CD4-positive, alpha-beta T cell treated with Interleukin-12 subunit alpha and Interleukin-12 subunit beta, for 1 hour (primary cell): Measurements from ENCODE around the gene RNF152.

ENCODE experiments used
- DNase-seq: peaks from one replicate; pipeline ENCODE4 v3.0.0-alpha.2; 2020

RNF152 gene

DNA sequence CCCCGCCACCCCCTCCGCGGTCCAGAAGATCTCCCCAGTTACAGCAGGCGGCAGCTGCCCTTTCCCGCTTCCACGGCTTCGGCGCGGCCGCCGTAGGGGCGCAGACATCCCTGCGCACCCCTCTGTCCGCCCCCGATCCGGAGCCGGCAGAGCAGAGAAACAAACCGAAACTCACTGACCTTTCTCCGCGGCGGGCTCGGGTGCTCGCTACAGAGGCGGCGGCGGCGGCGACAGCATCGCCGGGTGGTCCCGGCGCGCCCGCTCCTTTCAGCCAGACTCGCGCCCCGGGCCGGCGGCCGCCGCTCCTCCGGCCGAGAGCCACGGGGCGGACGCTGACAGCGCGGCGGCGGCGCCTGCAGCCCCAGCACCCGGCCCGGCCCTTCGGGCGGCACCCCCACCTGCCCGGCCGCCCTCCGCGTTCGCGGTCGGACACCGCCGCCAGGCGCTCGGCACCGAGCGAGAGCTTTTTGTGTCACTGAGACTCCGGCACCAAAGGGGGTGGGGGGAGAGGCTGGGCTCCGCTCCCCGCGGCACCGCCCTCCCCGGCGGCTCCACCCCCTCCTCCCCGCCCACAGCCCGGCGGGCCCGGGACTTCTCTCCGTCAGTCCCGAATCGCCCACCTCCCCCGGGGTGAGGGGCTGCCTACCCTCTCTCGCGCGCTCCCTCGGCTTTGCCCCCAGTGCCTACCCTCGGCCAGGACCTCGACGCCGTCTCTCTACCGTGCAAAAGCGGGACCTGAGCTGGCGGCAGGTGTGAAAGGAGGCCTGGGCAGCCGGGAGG lies 1.4 kb upstream of the RNF152 start:
- DNase-seq = peak; percentile 74

DNA sequence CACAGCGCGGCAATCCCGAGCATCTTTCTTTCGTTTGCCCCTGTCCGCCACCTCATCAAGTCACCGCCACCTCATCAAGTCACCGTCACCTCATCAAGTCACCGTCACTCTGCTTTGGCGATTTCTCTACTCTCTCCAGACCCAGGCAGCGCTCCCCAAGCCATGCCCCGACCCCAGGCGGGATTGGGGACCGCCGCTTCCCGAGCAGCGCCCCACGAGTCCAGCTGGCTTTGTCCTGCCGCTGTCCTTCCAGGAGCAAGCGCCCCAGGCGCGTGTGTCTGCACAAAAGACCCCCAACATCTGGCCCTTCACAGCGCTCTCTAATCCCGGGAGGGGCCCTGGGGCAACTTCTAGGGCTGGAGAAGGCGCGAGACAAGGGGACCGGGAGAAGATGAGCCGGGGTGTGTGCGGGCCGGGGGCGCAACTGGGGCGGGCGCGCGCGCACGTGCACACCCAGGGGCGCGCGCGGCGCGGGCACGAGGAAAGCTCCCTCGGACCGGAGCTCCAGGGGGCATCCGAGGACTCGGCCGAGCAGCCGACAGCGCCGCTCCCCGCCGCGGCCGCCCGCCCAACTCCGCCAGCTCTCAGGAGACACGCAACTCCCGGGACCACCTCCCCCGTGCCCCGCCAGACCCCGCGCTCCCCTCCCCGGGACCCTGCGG lies 633 bp upstream of the RNF152 start:
- DNase-seq = peak; percentile 14

DNA sequence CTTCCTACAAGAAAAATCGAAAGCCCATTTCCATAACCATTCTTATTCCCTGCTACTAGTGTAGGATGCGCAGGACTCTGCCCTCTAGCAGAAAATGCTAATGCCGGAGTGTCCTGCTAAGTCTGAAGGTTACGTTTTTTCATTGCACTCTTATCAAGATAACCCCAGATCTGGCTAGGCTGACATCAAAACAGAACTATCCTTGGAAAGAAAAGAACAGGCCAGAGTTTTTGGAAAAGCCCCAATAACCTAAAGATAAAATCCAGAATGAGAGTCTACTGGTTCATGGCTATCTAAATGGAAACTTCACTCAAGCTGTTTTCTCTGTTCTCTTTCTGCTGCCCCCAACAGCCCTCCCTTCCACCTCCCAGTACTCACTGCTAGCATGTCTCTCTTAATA lies 913 bp downstream of the RNF152 start:
- no peak for DNase-seq

DNA sequence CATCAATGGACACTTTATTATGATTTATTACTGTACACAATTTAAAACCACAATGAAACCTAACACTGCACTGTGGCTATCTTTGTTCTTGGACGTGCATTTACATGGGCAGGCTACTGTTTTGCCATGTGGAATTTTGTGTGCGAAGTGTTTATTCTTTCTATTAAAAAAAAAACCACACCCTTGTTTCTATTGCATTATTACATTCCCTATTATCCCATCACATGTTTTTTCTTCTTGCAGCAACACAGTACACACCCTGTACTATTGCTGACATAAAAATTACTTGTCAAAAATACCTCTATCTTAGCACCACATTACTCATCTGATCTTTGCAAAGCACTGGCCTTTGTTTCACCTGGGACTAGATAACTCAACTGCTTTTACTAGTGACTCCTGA lies 1.5 kb downstream of the RNF152 start:
- no peak for DNase-seq

DNA sequence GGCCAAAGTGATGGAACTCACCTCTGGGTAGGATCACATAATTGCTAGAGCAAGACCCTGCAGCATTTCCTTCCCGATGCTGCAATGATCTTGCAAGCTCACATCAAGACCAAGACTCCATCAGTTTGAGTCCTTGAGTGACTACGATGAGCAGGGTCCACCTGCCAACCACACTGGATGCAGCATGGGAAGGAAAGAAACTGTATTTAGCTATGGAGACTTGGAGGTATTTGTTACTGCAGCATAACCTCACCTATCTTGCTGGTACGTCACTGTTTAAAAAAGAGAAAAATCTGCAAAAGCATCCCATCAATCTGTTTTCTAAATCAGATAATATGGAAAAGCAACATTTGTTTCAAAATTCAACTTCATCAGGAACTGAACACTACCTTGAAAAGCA lies 2.5 kb downstream of the RNF152 start:
- DNase-seq = no peak

DNA sequence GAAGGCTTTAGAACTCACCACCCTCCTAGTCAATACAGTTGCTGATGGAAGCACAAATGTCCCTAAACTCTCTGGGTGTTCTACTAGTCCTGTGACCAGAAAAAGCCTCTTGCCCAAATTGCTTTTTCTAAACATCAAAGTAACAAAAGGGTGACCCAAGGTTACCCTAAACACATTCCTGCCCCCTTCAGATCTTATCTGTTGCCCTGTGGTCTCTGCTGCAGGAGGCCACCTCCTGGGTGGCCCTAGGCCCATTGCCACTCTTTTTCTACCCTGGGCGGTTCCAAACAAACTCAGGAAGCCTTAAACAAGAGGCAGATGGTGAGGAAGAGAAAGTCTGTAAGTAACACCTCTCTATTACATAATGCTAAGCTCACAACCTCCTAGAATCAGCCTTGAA lies 3.3 kb downstream of the RNF152 start:
- DNase-seq = no peak

DNA sequence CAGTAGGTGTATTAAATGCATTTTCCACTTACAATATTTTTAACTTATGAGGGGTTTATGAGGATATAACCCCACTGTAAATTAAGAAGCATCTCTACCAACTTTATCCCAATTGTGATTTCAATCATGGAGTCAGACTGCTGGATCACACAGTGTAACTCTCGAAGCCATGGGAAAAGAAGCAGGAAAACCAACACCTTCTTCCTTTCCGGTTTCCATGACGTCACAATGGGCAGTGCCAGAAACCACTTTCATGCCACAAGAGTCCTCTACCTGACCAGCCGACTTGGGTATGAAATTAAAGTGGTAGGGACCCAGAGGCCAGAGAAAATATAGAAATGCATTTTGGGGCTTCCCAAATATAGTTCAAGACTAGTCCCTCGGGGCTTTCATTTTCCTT lies 4.2 kb downstream of the RNF152 start:
- DNase-seq = no peak

DNA sequence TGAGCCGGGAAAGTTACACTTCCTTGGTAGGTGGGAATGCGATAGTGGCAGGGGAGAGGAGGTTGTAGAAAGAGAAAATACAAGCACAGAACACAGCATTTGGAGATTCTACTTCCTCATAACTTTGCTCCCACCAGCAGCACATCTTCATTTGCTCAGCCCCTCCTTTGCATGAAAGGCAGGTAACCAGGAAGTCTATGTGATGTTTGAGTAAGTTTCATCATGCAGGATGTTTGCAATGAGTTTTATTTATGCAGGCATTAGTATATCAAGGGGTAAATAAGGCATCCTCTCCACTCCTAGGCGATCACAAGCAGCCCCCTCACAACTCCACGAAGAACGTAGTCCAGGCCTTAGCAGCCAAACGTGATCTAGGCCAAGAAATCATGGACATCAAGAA lies 5.0 kb downstream of the RNF152 start:
- no peak for DNase-seq

DNA sequence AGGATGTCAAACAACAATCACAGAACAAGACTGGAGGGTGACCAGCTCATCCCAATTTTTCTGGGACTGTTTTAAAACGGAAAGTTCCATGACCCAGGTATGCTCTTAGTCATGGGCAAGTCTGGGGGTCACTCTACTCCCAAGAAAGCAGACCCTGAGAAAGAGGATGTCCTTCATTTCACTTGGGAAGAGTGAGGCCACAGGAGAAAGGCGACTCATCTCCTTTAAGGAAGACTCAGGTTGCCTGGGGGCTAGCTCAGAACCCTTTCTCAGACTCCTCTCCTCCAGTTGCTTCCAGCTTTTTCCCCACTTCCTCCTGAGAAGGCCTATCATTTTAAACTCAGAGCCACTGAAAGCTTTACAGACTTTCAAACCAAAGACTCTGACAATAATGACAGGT lies 9.3 kb downstream of the RNF152 start:
- DNase-seq = no peak

DNA sequence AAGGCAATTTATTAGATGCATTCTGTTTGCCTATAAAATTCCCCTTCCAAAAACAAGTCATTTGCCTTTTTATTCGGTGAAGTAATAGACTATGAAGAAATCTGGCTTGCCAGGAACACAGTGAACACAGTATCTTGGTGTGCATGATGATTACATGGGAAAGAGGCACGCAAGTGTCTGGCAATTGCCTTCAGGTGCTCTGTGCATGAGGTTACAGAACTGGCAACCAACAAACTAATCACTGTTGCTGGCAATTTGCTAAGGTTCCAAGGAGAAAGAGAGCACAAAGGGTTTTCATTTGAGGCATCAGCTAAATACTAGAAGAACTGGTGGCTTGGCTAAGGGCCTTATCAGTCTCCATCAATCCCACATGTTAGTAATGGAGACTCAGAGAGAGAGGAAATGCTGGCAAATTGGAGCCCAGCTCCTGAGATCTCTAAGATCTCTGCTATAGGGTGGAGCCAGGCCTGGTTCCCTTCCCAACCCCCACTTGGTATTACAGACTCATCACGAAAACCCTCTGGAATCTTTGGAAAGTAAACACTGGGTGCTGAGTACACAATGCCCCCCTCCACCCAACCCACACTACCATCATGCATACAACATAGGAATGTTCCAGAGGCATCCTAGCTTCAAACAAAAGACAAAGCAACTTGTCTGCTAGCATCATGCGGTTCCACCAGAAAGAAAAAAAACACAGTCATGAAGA lies 10.4 kb downstream of the RNF152 start:
- DNase-seq = no peak

DNA sequence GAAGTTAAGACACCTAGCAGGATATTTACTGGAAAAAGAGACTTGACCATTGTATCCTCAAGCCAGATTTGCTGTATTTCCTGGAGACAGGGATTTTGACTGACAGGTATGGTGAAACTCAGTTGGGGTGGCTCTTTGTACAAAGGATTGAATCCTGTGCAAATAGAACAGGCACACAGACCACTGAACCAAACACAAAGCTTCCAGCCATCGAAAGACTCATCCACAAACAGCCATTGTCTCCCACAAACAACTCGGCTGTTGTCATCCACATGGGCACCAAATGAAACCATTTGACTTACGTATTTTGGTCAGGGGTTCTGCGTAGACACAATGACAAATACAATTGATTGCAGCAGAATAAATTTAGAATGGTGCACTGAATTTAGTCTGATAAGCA lies 15.9 kb downstream of the RNF152 start:
- no peak for DNase-seq

DNA sequence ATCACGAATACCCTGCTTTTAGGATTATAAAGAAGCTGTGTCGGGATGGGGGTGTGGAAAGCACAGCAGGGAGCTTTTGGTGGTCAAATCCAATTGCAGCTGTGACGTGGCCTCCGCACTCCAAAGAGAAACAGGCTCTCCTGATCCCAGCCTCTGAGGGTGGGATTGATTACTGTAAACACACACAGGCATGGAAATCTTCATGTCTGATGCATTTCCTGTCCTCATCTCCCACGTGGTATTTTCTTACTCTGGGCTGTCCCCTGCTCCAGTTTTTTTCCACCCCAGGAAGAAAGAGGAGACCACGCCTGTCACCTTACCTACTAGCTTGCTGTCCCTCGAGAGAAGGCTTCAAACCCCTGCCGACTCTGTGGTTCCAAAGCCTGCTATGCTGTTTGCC lies 22.7 kb downstream of the RNF152 start:
- no peak for DNase-seq

DNA sequence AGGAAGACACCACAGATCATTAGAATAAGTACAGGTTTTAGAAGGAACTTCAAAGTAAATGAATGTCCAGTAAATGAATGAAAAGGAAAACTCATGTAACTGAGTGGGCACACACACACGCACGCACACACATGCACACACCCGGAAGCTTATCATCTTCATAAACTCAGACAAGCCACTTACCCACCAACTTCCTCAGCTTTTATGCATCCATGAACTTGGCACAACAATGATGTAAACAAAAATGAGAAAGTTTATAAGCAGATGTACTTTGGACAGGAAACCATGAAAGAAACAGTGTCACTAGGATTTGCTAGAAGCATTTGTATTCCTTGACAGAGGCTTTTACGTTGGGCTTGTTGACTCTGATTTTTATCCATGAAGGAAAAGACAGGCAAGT lies 23.2 kb downstream of the RNF152 start:
- DNase-seq = no peak

DNA sequence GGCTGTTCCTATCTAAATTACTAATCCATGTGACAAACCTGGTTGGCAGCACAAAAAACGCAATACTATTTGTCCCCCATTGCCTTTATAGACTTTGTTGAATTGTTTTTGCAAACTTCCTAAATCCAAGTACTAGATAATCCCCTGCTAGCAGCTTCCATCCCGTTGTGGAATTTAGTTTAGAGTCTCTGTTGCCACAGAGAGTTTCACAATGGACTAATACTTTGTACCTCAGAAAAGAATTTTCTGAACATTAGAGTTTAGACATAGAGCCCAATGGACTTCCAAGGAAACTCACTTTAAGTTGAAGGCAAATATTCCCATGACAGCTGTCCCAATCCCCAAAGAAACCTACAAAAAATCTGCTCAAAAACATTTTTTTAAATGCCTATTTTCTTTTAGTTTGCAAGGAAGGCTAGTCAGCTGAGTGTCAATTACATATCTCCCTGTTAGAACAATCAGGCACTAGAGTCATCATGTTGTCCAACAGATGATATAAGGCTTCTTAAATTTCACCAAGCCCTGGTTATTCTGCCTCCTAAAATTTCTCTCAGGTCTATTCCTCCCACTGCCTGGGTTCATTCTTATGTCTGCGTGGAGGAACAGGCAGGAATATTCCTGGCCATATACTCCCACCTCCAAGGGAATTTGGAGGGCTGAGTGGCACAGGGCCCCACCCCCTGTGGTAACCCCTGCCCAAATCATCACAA lies 27.2 kb downstream of the RNF152 start:
- no peak for DNase-seq

DNA sequence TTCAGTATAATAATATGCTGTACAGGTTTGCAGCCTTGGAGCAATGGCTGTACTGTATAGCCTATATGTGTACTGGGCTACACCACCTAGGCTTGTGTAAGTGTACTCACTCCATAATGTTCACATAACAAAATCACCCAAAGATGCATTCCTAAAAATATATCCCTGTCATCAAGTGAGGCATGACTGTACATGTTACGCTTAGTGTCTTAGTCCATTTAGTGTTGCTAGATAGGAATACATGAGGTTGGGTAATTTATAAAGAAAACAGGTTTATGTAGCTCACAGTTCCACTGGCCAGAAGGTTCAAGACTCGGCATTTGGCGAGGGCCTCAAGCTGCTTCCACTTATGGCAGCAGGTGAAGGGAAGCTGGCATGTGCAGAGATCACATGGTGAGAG lies 31.4 kb downstream of the RNF152 start:
- DNase-seq = no peak

DNA sequence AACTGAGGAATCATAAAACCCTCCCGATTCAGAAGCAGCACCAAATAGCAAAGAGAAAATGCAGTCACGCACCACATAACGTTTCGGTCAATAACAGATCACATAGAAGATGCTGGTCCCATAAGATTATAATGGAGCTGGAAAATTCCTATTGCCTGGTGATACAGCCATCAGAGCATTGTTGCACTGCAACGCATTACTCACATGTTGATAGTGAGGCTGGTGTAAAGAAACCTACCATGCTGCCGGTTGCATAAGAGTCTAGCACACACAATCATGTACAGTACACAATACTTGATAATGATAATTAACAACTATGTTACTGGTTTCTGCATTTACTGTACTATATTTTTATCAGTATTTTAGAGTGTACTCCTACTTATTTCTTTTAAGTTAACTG lies 32.5 kb downstream of the RNF152 start:
- DNase-seq = no peak

DNA sequence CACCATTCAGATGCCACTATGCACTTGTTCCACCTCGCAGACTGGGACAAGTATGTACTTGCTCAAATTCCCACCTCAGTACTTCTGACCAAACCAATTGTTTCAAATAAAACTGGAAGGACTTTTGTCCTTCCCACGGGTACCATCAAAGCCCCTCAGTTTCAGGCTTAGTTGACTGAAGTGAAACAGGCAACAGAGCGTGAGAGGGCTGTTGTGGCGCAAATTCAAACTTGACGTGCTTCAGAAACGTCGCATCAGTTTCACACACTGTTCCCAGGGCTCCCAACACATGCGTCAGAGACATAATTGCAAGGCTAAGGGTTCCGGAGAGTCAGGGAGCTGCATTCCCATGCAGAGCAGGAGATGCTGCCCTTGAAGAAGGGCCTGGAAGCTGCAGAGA lies 33.7 kb downstream of the RNF152 start:
- no peak for DNase-seq

DNA sequence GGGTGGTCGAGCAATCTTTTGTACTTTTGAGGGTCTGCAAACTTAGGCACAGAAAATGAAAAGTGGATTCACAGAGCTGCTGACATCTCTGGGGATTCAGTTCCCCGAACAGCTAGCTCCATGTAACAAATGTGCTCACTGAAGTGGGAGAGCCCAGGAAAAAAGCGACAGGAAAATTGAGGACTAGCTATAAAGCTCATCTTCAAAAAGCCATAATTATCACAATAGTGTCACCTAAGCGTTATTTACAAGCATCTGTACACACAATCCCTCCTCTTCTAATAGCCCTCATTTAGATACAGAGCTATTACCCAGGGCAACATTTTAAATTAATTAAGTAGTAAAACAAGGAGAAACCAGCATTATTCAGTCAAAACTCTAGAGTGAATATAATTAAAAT lies 36.1 kb downstream of the RNF152 start:
- no peak for DNase-seq

DNA sequence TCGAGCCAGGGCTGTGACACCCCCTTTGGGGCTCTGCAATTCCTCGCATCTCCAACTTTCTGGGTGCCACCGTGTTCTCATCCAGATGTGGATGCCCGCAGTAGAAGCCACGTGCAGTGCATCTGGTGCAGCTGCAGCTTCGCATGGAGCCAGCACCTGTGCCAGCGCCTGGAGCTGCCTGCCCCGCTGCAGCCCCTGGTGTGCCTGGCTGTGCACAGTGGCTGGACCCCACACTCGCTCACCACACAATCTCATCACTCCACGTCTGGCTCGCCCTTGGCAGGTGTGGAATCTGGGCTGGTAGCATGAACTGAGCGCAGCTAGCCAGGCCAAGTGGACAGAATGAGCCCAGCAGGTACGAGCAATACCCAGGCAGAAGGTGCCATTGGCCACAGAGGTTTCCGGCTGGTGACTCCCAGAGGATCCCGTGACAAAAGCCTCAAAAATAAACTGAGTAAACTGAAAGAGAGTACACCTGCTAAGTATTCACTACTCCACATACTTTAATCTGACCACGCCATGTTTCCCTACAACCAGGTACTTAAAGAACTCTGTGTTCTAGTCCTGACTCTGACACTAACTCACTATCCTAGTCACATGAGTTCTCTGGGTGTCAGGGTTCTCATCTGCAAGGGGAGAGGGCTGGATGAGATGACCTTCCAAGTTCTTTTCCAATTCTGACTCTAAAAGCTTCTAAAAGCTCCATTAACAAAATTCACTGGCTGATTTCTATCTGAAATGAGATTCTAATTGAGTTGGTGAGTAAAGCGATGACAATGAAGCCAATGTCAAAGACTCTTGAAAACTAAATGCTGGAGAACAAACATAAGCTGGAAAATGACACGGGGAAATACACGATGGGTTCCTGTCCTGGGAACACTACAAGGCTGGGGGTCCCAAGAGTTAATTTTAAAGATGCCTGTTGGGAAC lies 37.1 kb downstream of the RNF152 start:
- no peak for DNase-seq

DNA sequence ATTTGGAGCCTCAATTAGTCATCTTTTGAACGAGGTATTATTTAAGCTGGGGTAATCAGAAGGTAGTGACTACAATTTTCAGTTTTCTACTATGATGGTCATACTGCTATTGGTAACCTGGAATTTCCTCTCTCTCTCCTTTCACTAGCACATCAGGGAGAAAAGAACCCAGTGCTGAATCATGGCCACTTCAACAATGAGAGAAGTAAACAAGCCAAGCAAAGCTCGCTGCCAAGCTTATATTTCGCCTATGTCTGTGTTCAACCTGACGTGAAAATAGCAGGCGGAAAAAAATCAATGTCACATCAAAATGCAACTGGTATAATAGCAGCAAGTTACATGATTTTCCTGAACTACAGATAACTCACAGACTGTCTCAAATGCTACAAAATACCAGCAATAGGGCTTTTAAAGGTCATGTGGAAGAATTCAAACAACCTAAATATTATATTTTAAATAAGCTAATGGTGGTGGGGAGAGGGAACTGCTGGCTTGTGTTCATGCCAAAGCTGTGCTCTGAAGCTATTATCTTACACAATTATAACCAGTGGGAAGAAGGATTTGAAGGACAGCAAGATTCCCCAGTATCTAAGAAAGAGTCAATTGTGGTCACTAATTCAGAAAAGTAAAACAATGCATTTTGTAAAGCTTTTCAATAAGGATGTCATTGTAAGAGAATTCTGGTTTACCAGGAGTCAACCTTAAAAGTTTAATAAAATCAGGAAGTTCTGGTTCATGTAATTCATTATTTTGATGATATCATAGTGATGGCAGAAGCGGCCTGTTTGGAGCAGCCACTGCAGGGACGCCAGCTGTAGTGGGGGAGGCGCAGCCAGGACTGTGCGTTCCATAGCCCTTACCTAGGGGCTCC lies 38.0 kb downstream of the RNF152 start:
- DNase-seq = no peak

DNA sequence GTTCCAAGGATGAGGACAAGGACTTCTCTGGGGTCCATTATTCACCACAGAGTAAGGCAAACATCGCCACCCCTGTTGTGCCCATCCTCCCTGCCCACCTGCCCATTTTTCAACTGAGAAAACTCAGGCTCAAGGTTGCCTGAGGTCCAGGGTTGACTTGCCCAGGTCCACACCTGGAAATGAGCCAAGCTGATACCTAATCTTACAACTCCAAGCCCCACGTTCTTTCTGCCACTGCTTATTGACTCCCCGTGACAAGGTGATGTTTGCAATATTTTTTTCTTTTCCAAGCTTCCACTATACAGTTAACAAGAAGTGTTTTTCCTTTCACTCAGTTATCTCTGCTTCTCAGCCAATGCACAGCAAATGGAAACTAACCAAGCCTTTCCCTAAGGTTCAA lies 39.0 kb downstream of the RNF152 start:
- DNase-seq = no peak
